Duodenal mucosa (tissue), 2 donors: ENCODE results near the gene CCDC92.
"Not testable (repeated sequence)": the region's sequence is repeated elsewhere in the genome, so short reads cannot be mapped to it uniquely, and the experiment has no call there.

ENCODE experiments used
- H3K27ac ChIP-seq: one replicate; pipeline ENCODE4 v1.7.0; 2013; ENCODE audit warnings: low read depth, low read length
- H3K27me3 ChIP-seq, 2 donors: one replicate each; pipeline ENCODE4 v1.7.0; 2013; ENCODE audit warnings: low read length in 2 of 2, control low read depth in 1 of 2; ENCODE audit not compliant: insufficient read depth in 2 of 2, control insufficient read depth in 1 of 2
- H3K36me3 ChIP-seq, 2 donors: one replicate each; pipeline ENCODE4 v1.7.0; 2013; ENCODE audit warnings: low read length in 2 of 2, control low read depth in 1 of 2; ENCODE audit not compliant: insufficient read depth in 2 of 2, control insufficient read depth in 1 of 2
- H3K4me1 ChIP-seq, 2 donors: one replicate each; pipeline ENCODE4 v1.7.0; 2013; ENCODE audit warnings: low read length in 2 of 2, control low read depth in 1 of 2; ENCODE audit not compliant: insufficient read depth in 2 of 2, control insufficient read depth in 1 of 2
- H3K4me3 ChIP-seq, 2 donors: one replicate each; pipeline ENCODE4 v1.7.0; 2013; ENCODE audit warnings: low read length in 2 of 2, low read depth in 1 of 2
- H3K9ac ChIP-seq, 2 donors: one replicate each; pipeline ENCODE4 v1.7.0; 2013; ENCODE audit warnings: low read length in 2 of 2, low read depth in 1 of 2
- H3K9me3 ChIP-seq, 2 donors: one replicate each; pipeline ENCODE4 v1.7.0; 2013; ENCODE audit warnings: low read length in 2 of 2, control low read depth in 1 of 2; ENCODE audit not compliant: control insufficient read depth in 1 of 2

The CCDC92 gene

DNA sequence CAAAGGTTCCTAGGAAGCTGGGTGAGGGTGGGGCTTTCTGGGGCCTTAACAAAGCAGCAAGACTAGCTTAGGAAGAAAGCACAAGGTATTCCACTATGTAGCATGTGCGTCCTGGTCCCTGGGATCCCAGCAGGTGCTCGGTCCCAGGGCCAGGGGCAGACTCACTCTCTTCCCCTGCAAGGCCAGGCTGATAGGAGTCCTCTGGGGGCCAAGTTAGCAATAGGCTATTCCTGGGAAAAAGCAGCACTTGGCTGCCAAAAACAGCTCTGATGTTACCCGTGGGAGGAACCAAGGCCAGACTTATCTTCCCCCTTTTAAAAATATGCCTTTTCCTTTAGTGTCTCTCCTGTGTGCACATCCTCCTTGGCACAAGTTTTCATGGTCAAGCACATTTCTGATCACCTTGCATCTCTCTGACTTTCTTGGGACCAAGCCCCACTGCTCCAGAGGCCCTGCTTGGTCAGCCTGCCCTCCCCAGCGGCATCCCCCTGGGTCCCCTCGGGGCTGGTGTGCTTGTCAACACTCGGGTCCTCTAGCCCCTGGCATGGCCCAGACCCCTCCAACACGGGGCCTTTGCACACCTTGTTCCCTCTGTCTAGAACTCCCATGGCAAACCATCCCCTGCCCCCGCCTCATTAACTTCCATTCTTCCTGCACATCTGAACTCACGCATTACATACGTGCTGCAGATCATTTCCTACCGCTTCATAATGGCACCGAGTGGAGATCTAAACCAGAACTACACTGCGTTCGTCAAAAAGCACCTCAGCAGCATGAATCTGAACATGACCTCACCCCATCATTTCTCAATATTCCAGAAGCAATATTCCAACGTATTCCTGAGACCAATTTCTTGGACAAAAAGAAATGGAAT, 21.9 kb downstream of the CCDC92 start:
- Histone ChIP-seq H3K9ac (no peak overlapping the region), H3K27me3 (no peaks in the 10 kb centered on the region), H3K36me3 (peaks cover 0 to 2% of the 10 kb centered on the region in 2 donors), H3K27ac (no peak overlapping the region), H3K4me1 (peaks cover 22 to 33% of the 10 kb centered on the region in 2 donors), H3K4me3 (no peak overlapping the region), H3K9me3 (no peaks in the 10 kb centered on the region)

GRCh38 chr12:123949770-123950165, 22.9 kb downstream of the CCDC92 start:
- H3K9me3 ChIP-seq: no peaks in the 10 kb centered on the region
- H3K9ac ChIP-seq: no peak overlapping the region
- H3K27ac ChIP-seq: no peak overlapping the region
- peak overlapping the region in 1 of 2 donors; percentile 45 for H3K4me3 ChIP-seq
- peaks cover 0 to 7% of the 10 kb centered on the region in 2 donors for H3K36me3 ChIP-seq
- peaks cover 22 to 33% of the 10 kb centered on the region in 2 donors for H3K4me1 ChIP-seq
- no peaks in the 10 kb centered on the region for H3K27me3 ChIP-seq

DNA sequence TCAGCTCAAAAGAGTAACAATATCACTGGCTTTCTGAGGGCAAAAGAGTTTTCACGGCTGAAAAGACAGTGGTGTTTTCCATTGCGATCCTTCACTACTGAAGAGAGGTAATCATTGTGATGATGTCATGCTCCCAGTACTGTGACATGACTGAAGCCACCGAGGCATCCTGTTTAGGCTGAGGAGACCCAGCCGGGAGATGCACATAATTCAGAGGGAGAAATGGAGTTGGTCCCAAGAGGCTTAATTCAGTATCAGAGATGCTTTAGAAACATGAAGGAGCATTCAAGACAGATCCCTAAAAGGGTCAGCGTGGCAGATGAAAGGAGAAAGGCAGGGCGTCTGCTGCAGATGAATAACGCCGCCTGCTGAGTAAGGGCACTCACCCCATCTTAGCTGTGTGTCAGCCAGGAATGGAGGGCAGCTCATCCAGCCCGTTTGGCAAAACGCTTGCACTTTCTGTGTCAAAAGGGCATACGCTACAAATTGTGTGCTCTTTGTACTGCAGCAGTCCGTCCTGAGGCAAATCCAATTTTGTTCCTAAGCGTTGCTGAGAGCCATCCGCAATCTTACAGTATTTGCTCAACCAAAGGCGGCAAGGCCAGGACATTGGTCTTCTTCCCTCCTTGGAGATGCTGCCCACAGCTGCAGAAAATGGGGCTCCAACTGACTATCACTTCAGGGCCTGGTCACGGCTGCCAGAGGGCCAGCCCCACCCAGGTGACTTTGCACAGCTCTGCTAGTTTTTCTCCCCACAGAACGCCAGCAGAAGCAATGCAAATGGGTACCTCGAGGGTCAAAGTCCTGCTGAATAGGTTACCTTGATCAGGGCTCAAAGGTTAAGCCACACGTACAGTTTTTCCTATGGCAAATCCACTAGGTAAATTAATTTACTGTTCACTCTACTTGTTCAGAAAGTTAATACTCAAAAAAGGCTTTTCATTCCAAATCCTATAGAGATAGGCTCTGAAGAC, 23.5 kb downstream of the CCDC92 start:
- Histone ChIP-seq H3K9ac (peak overlapping the region in 1 of 2 donors; percentile 43), H3K4me3 (peak overlapping the region; percentile 22 to 48), H3K27ac (no peak overlapping the region), H3K27me3 (no peaks in the 10 kb centered on the region), H3K9me3 (no peaks in the 10 kb centered on the region), H3K4me1 (peaks cover 22 to 33% of the 10 kb centered on the region in 2 donors), H3K36me3 (peaks cover 0 to 13% of the 10 kb centered on the region in 2 donors)

- peak overlapping the region in 1 of 2 donors; percentile 48 for H3K4me3 ChIP-seq
- no peaks in the 10 kb centered on the region for H3K9me3 ChIP-seq
- no peak overlapping the region for H3K9ac ChIP-seq
- no peak overlapping the region for H3K27ac ChIP-seq
- H3K4me1 ChIP-seq: peaks cover 22 to 33% of the 10 kb centered on the region in 2 donors
- H3K27me3 ChIP-seq: no peaks in the 10 kb centered on the region
- peaks cover 0 to 20% of the 10 kb centered on the region in 2 donors for H3K36me3 ChIP-seq
Measured at GRCh38 chr12:123948401-123948795, 24.2 kb downstream of the CCDC92 start.

- H3K36me3 ChIP-seq: peaks cover 1 to 27% of the 10 kb centered on the region in 2 donors
- H3K9ac ChIP-seq: not testable (repeated sequence)
Measured at GRCh38 chr12:123947531-123947930, 25.1 kb downstream of the CCDC92 start.

GRCh38 chr12:123946516-123947505, 25.8 kb downstream of the CCDC92 start:
- Histone ChIP-seq H3K36me3 (peaks cover 9 to 34% of the 10 kb centered on the region in 2 donors), H3K4me1 (peaks cover 22 to 27% of the 10 kb centered on the region in 2 donors)
- H3K27me3 ChIP-seq, H3K4me3 ChIP-seq, H3K9ac ChIP-seq, H3K27ac ChIP-seq, H3K9me3 ChIP-seq: not testable (repeated sequence)

More at GRCh38 chr12:123947531-123947930, 25.1 kb downstream of the CCDC92 start:
- not testable (repeated sequence) for H3K4me3 ChIP-seq, H3K9me3 ChIP-seq, H3K27me3 ChIP-seq, H3K27ac ChIP-seq
- peaks cover 22 to 33% of the 10 kb centered on the region in 2 donors for H3K4me1 ChIP-seq

- H3K9ac ChIP-seq: no peak overlapping the region
- H3K9me3 ChIP-seq: peaks cover 0 to 4% of the 10 kb centered on the region in 2 donors
- no peaks in the 10 kb centered on the region for H3K27me3 ChIP-seq
- peaks cover 13 to 41% of the 10 kb centered on the region in 2 donors for H3K36me3 ChIP-seq
- no peak overlapping the region for H3K4me3 ChIP-seq
- no peak overlapping the region for H3K27ac ChIP-seq
- peaks cover 22 to 24% of the 10 kb centered on the region in 2 donors for H3K4me1 ChIP-seq
Measured at GRCh38 chr12:123946152-123946515, 26.5 kb downstream of the CCDC92 start.

- Histone ChIP-seq H3K4me1 (peaks cover 22% of the 10 kb centered on the region in 2 donors), H3K4me3 (no peak overlapping the region), H3K27ac (no peak overlapping the region), H3K9me3 (peaks cover 0 to 4% of the 10 kb centered on the region in 2 donors), H3K36me3 (peaks cover 13 to 43% of the 10 kb centered on the region in 2 donors), H3K9ac (no peak overlapping the region), H3K27me3 (no peaks in the 10 kb centered on the region)
Measured at GRCh38 chr12:123945287-123946151, 27.1 kb downstream of the CCDC92 start.
